GM19193 (cell line): ENCODE data around the gene LHX6.

Experiments used
- POLR2A ChIP-seq: IDR thresholded peaks from 4 replicates; pipeline ENCODE4 v1.6.1; 2011; ENCODE audit not compliant: insufficient read depth, insufficient read length; ENCODE audit errors: extremely low read depth

The LHX6 gene

DNA sequence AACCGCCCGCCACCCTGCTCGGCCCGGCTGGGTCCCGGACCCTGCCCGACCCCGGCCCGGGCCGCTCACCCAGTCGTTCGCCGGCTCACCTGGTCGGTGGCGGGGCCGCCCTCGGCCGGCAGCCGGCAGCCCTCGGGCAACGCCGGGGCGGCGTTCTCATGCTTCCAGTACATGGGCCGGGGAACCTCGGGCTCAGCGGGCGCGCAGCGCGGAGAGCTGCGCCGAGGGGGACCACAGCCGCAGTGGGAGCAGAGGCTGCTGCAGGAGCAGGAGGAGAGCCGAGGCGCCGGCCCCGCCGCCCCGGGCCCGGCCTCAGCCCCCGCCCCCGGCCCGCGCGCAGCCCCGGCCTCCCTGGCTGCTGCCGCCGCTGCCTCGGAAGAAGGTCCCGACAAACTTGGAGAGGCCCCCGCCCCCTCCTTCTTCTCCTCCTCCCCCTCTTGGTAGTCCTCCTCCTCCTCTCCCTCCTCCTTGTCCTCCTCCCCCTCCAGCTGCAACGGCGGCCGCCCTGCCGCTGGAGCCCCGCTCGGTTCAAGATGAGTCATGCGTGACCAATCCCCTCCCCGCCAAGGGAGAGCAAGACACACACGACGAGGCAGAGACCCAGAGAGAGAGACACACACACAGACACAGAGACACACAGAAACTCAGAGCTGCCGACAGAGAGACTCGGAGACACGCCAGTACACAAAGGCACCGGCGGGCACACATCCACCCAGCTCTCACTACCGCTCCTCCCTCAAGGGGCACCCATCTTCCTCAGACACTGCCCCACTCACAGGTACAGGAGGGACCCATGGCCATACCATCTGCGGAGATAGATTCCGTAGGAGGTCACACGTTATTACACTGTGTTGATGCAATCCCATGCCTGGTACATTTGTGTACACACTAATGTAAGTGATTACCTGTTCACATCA is at the start of gene LHX6:
Gene LHX6 (minus strand): TSS at position 390 of the 917 bp plus-strand sequence. CDS start 217 bp downstream, at position 173.
- no peak for TF ChIP-seq POLR2A

DNA sequence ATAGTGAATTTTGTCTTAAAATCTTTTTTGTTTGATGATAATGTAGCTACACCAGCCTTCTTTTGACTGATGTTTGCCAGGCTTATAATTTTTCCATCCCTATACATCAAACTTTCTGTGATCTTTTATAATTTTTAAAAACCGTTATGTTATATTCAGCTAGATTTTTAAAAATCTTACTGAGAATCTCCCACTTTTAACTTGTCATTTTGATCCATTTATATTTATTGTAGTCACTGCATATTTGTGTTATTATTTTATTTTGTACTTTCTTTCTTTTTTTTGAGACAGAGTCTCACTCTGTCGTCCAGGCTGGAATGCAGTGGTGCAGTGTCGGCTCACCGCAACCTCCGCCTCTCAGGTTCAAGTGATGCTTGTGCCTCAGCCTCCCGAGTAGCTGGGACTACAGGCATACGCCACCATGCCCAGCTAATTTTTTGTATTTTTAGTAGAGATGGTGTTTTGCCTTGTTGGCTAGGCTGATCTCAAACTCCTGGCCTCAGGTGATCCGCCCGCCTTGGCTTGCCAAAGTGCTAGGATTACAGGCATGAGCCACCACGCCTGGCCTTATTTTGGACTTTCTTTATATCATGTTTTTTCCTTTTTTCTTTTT is 48.6 kb upstream of the LHX6 start:
- TF ChIP-seq POLR2A, result no peak

- no peak for TF ChIP-seq POLR2A
Observed at GRCh38 chr9:122276096-122276495, 47.3 kb upstream of the LHX6 start.

DNA sequence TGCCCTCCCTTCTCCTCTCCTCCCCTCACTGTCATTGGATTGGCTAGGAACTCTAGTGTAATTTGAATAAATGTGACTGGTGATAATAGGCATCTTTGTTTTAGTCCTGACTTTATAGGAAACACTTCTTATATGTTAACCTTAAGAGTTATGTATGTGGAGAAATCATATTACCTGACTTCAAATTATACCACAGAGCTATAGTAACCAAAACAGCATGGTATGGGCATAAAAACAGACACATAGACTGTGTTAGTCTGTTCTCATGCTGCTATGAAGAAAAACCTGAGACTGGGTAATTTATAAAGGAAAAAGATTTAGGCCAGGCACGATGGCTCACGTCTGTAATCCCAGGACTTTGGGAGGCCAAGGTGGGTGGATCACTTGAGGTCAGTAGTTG is 45.3 kb upstream of the LHX6 start:
- TF ChIP-seq POLR2A, result no peak

GRCh38 chr9:122268041-122268814 is 39.5 kb upstream of the LHX6 start:
- no peak for TF ChIP-seq POLR2A

DNA sequence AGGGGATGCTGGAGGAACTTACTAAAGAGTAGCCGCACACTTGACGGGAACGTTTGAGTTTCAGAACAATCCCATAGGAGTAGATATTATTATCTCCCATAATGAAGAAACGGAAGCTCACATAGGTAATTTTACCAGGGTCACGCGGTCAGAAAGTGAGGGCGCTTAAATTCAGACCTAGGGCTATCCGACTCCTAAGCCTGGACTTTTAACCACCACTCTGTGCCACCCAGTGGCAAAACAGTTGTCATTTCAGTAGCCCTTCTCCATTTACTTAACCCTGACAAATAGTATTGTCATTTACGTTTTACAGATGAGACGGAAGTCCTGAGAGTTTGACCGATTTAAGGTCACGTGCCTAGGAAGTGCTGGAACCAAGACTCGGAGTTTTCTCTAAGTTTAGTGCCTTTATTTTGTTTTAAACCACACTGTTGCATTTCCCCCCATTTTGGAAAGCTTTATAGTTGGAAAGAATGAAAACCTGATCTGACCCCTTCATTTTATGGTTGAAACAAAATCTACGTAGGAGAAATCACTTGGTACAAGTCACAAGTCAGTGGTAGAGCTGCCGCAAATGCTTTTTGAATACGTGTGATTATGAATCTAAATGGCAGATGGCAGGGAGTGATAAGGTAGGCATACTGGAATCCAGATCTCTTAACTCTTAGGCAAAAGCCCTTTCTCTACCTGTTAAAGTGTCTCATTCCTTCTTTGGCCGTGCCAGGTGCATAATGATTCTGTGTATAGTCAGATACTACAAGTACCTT is 36.6 kb upstream of the LHX6 start:
- TF ChIP-seq POLR2A, result no peak

DNA sequence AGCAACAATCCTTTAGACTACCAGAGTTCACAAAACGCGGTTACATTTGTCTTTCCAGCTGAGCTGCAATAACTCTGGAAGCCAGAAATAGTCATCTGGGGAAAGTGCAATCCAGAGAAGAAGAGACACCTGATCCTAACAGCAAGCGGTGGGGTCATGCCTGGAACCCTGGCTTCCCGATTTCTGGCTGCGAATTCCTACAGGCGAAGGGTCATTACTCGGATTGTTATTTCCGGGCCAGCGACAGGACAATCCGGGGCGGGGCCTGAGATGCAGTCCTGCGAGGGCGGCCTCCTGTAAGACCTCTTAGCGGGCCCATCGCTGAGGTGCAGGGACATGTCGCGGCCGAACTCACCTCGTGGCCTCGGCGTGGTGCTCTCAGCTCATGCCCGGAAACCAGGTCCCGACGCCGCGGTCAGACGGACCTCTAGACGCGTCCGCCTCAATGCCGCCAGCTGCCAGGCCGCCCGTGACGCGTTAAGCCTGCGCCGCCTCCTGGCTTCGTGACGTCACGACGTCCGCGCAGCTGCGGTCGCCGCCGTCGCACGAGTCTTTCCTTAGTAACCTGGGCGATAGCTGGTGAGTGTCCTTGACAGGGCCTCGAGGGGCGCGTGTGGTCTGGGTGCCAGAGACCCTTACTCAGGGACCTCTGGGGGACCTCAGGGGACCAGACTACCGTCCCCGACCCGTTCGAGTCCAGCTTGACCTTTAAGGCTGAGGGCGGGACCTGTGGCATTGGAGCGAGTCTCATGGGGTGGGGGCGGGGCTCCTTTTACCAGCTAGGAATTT is 35.8 kb upstream of the LHX6 start, which contains the start of the genes MRRF and RBM18:
Gene MRRF (plus strand): TSS at position 523 of the 789 bp plus-strand sequence. CDS start 6,010 bp downstream, outside the sequence.
Gene RBM18 (minus strand): TSS at position 481 of the 789 bp plus-strand sequence. CDS start 3,348 bp downstream, outside the sequence.
- peak; percentile 90 for TF ChIP-seq POLR2A

DNA sequence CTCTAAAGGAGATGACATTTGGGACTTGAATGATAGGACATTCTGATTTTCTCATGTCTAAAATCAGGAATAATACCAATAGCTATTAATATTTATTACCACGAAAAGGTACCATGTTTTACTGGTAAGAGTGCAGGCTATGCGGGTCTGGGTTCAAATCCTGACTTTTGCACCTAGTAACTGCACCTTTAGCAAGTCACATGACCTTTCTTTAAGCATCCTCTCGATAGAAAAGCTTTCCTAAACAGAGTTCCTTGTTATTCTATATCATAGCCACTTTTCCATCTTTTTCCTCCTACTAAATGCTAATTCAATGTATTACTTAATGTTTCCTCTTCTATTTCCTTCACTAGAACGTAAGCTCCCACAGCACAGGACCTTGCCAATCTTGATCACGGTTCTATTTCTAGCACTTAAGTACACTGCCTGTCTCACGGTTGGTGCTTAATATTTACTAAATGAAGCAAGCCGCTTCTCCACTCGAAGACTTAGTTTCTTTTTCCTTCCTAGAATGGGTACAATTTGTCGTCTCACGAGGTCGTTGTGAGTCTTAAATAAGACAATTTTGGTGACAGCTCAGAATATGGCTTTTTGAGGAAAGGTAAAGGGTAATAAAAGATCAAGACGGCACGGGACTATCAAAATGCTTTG is 35.1 kb upstream of the LHX6 start:
- TF ChIP-seq POLR2A, result no peak

- no peak for TF ChIP-seq POLR2A
Observed at GRCh38 chr9:122262073-122262472, 33.3 kb upstream of the LHX6 start.

GRCh38 chr9:122261469-122261881 is 32.7 kb upstream of the LHX6 start:
- no peak for TF ChIP-seq POLR2A

DNA sequence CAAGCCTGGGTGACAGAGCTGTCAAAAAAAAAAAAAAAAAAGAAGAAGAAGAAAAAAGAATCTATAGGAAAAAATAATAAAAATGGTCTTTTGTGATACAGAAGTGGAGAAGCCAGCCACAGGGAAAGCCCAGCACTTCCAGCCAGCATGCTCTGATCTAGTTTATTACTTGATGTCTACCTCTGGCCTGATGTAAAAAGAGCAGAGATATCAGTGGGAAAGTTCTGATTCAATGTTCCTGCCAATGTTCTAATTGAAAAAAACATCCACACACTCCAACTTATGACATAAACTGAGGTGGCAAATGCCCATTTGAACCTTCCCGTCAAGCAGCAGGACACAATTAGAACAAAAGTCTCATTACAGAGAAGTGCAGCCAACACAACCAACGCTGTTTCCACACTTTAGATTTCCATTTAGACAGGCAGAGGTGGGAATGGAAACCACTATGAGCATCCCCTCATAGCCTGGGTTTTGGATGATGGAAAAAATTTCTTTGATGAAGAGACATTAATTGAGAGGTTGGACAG is 30.2 kb upstream of the LHX6 start:
- no peak for TF ChIP-seq POLR2A

GRCh38 chr9:122256206-122256605 is 27.4 kb upstream of the LHX6 start:
- no peak for TF ChIP-seq POLR2A

- no peak for TF ChIP-seq POLR2A
Observed at GRCh38 chr9:122254761-122255160, 26.0 kb upstream of the LHX6 start.
